AG09319 (cell line): ENCODE measurements around the gene RUNX1.

Experiments used
- DNase-seq: peaks from one replicate; pipeline ENCODE4 v3.0.0-alpha.2; 2010; ENCODE audit warnings: low read depth; ENCODE audit errors: extremely low read depth
- CTCF ChIP-seq: IDR thresholded peaks from 2 replicates; pipeline ENCODE4 v1.5.1; 2011; ENCODE audit warnings: low read depth, mild to moderate bottlenecking, inconsistent platforms, low read length, moderate library complexity

RUNX1 gene

GRCh38 chr21:34949499-34949898 is 99.6 kb downstream of the RUNX1 start:
- no peak for DNase-seq

GRCh38 chr21:34949030-34949429 is 100.1 kb downstream of the RUNX1 start:
- no peak for DNase-seq
- no peak for TF ChIP-seq CTCF

More at GRCh38 chr21:34949499-34949898, 99.6 kb downstream of the RUNX1 start:
- no peak for TF ChIP-seq CTCF

- DNase-seq: no peak
- no peak for TF ChIP-seq CTCF
These were observed 100.9 kb downstream of the RUNX1 start for GRCh38 chr21:34948157-34948556.

GRCh38 chr21:34946916-34947534 is 102.1 kb downstream of the RUNX1 start:
- TF ChIP-seq CTCF: no peak
- no peak for DNase-seq

GRCh38 chr21:34946385-34946840 is 102.7 kb downstream of the RUNX1 start:
- TF ChIP-seq CTCF: no peak
- DNase-seq: no peak

- no peak for DNase-seq
- TF ChIP-seq CTCF: no peak
These were observed 103.8 kb downstream of the RUNX1 start for GRCh38 chr21:34945288-34945687.

GRCh38 chr21:34944015-34944755 is 104.9 kb downstream of the RUNX1 start:
- TF ChIP-seq CTCF: no peak
- DNase-seq: no peak
